H1 (cell line): ENCODE results near the gene TRNP1.

Experiments used
- POLR2AphosphoS5 ChIP-seq: IDR thresholded peaks from 2 replicates; pipeline ENCODE4 v1.6.1; 2011; ENCODE audit warnings: low read depth, low read length
- TF ChIP-seq, protein P1 (sequence below): IDR thresholded peaks from 2 replicates; pipeline ENCODE4 v1.6.1; 2011; ENCODE audit warnings: low read depth, mild to moderate bottlenecking, low read length; ENCODE audit not compliant: insufficient read depth
- TF ChIP-seq, protein P2 (sequence below), 3 experiments: IDR thresholded peaks; 1 replicate in 2 of 3; 2 replicates in 1 of 3; pipeline versions ENCODE4 v1.5.1 to v1.6.1; 2011; ENCODE audit warnings: low read length in 3 of 3, mild to moderate bottlenecking in 3 of 3, inconsistent platforms in 2 of 3, low read depth in 1 of 3, moderate library complexity in 1 of 3; ENCODE audit not compliant: insufficient read depth in 1 of 3; ENCODE audit errors: control extremely low read depth in 1 of 3

DNA sequence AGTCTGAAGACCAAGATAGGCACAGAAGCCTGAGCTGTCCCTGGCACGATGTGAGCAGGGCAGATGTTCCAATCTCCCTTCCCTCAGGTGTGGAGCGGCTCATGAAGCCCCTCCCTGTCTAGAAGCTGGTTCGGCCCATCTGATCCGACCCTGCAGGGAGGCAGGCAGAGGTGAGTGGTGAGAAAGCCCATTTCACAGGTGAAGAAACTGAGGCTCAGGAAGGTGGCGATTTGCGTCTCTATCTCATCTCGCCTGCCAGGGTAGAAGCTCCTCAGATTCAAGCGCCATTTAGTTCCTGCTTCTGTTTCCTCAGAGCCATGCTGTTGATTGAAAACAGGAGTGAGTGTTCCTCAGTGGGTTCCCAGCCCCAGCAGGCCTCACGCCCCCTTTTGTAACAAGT lies 36.0 kb downstream of the TRNP1 start:
- TF ChIP-seq POLR2AphosphoS5 = no peak
- TF ChIP-seq, protein P1, sequence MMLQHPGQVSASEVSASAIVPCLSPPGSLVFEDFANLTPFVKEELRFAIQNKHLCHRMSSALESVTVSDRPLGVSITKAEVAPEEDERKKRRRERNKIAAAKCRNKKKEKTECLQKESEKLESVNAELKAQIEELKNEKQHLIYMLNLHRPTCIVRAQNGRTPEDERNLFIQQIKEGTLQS = no peak
- TF ChIP-seq, protein P2, sequence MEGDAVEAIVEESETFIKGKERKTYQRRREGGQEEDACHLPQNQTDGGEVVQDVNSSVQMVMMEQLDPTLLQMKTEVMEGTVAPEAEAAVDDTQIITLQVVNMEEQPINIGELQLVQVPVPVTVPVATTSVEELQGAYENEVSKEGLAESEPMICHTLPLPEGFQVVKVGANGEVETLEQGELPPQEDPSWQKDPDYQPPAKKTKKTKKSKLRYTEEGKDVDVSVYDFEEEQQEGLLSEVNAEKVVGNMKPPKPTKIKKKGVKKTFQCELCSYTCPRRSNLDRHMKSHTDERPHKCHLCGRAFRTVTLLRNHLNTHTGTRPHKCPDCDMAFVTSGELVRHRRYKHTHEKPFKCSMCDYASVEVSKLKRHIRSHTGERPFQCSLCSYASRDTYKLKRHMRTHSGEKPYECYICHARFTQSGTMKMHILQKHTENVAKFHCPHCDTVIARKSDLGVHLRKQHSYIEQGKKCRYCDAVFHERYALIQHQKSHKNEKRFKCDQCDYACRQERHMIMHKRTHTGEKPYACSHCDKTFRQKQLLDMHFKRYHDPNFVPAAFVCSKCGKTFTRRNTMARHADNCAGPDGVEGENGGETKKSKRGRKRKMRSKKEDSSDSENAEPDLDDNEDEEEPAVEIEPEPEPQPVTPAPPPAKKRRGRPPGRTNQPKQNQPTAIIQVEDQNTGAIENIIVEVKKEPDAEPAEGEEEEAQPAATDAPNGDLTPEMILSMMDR (IDR thresholded peaks at IDR 0.05; ENCODE audit: control extremely low read depth in 1 of 3, insufficient read depth in 1 of 3, low read depth in 1 of 3, low read length in 3 of 3) = no peak
